Neuron (in vitro differentiated cells): ENCODE results near the gene RCAN3.
"Not testable (repeated sequence)": the region's sequence is repeated elsewhere in the genome, so short reads cannot be mapped to it uniquely, and the experiment has no call there.

ENCODE experiments used
- H2AFZ ChIP-seq: one replicate; pipeline ENCODE4 v1.6.1; 2013; ENCODE audit warnings: low read depth, mild to moderate bottlenecking, inconsistent platforms, low read length, moderate library complexity
- H3K27me3 ChIP-seq: one replicate; pipeline ENCODE4 v1.6.1; 2013; ENCODE audit warnings: low read length; ENCODE audit not compliant: insufficient read depth
- H3K36me3 ChIP-seq: one replicate; pipeline ENCODE4 v1.6.1; 2013; ENCODE audit warnings: low read length; ENCODE audit not compliant: insufficient read depth
- H3K4me1 ChIP-seq: one replicate; pipeline ENCODE4 v1.6.1; 2013; ENCODE audit warnings: low read length; ENCODE audit not compliant: insufficient read depth
- H3K4me3 ChIP-seq: 2 replicates; pipeline ENCODE4 v1.5.1; 2013; ENCODE audit warnings: mild to moderate bottlenecking, low read length, moderate library complexity
- H3K9me3 ChIP-seq: one replicate; pipeline ENCODE4 v1.6.1; 2013; ENCODE audit warnings: low read length

Gene RCAN3

GRCh38 chr1:24472527-24473251 lies 29.9 kb upstream of the RCAN3 start:
- H3K9me3 ChIP-seq = no peaks in the 10 kb centered on the region
- H3K4me1 ChIP-seq = peaks cover 8% of the 10 kb centered on the region
- H3K27me3 ChIP-seq = no peaks in the 10 kb centered on the region
- H3K36me3 ChIP-seq = no peaks in the 10 kb centered on the region
- H3K4me3 ChIP-seq = no peak overlapping the region
- H2AFZ ChIP-seq = no peak overlapping the region

GRCh38 chr1:24474193-24474592 lies 28.4 kb upstream of the RCAN3 start:
- Histone ChIP-seq H3K4me3 (no peak overlapping the region), H3K4me1 (no peaks in the 10 kb centered on the region), H3K36me3 (no peaks in the 10 kb centered on the region), H3K9me3 (no peaks in the 10 kb centered on the region), H3K27me3 (no peaks in the 10 kb centered on the region), H2AFZ (no peak overlapping the region)

GRCh38 chr1:24475700-24476099 lies 26.9 kb upstream of the RCAN3 start:
- H3K4me3 ChIP-seq = no peak overlapping the region

GRCh38 chr1:24476571-24476970 lies 26.1 kb upstream of the RCAN3 start:
- Histone ChIP-seq H2AFZ (no peak overlapping the region), H3K9me3 (no peaks in the 10 kb centered on the region), H3K4me3 (no peak overlapping the region), H3K4me1 (no peaks in the 10 kb centered on the region), H3K36me3 (no peaks in the 10 kb centered on the region), H3K27me3 (no peaks in the 10 kb centered on the region)

More at GRCh38 chr1:24475700-24476099, 26.9 kb upstream of the RCAN3 start:
- H3K36me3 ChIP-seq = no peaks in the 10 kb centered on the region
- no peak overlapping the region for H2AFZ ChIP-seq
- no peaks in the 10 kb centered on the region for H3K27me3 ChIP-seq
- H3K9me3 ChIP-seq = no peaks in the 10 kb centered on the region
- no peaks in the 10 kb centered on the region for H3K4me1 ChIP-seq

- H3K4me1 ChIP-seq = no peaks in the 10 kb centered on the region
- H3K9me3 ChIP-seq = no peaks in the 10 kb centered on the region
- H3K4me3 ChIP-seq = no peak overlapping the region
- no peaks in the 10 kb centered on the region for H3K27me3 ChIP-seq
- no peaks in the 10 kb centered on the region for H3K36me3 ChIP-seq
- no peak overlapping the region for H2AFZ ChIP-seq
Measured at GRCh38 chr1:24477309-24477708, 25.3 kb upstream of the RCAN3 start.

- no peaks in the 10 kb centered on the region for H3K27me3 ChIP-seq
Measured at GRCh38 chr1:24481101-24481500, 21.5 kb upstream of the RCAN3 start.

GRCh38 chr1:24481843-24482610 lies 20.6 kb upstream of the RCAN3 start:
- Histone ChIP-seq H3K36me3 (no peaks in the 10 kb centered on the region), H3K27me3 (no peaks in the 10 kb centered on the region), H2AFZ (no peak overlapping the region), H3K4me1 (no peaks in the 10 kb centered on the region), H3K9me3 (no peaks in the 10 kb centered on the region), H3K4me3 (no peak overlapping the region)

More at GRCh38 chr1:24481101-24481500, 21.5 kb upstream of the RCAN3 start:
- H3K4me3 ChIP-seq = no peak overlapping the region
- no peaks in the 10 kb centered on the region for H3K36me3 ChIP-seq
- no peak overlapping the region for H2AFZ ChIP-seq
- H3K9me3 ChIP-seq = no peaks in the 10 kb centered on the region
- no peaks in the 10 kb centered on the region for H3K4me1 ChIP-seq

- H3K36me3 ChIP-seq = no peaks in the 10 kb centered on the region
- no peak overlapping the region for H3K4me3 ChIP-seq
- H2AFZ ChIP-seq = no peak overlapping the region
- H3K27me3 ChIP-seq = no peaks in the 10 kb centered on the region
- H3K4me1 ChIP-seq = no peaks in the 10 kb centered on the region
- no peaks in the 10 kb centered on the region for H3K9me3 ChIP-seq
Measured at GRCh38 chr1:24483441-24483840, 19.2 kb upstream of the RCAN3 start.

GRCh38 chr1:24484199-24484598 lies 18.4 kb upstream of the RCAN3 start:
- H3K4me1 ChIP-seq = no peaks in the 10 kb centered on the region
- H3K9me3 ChIP-seq = no peaks in the 10 kb centered on the region
- no peak overlapping the region for H2AFZ ChIP-seq
- no peak overlapping the region for H3K4me3 ChIP-seq
- no peaks in the 10 kb centered on the region for H3K27me3 ChIP-seq
- no peaks in the 10 kb centered on the region for H3K36me3 ChIP-seq

GRCh38 chr1:24486331-24487065 lies 16.1 kb upstream of the RCAN3 start:
- H3K9me3 ChIP-seq = no peaks in the 10 kb centered on the region
- no peaks in the 10 kb centered on the region for H3K4me1 ChIP-seq
- no peak overlapping the region for H3K4me3 ChIP-seq
- no peak overlapping the region for H2AFZ ChIP-seq
- H3K27me3 ChIP-seq = no peaks in the 10 kb centered on the region
- no peaks in the 10 kb centered on the region for H3K36me3 ChIP-seq

- Histone ChIP-seq H3K4me3 (no peak overlapping the region), H3K36me3 (no peaks in the 10 kb centered on the region), H2AFZ (no peak overlapping the region), H3K27me3 (no peaks in the 10 kb centered on the region), H3K9me3 (no peaks in the 10 kb centered on the region), H3K4me1 (no peaks in the 10 kb centered on the region)
Measured at GRCh38 chr1:24487455-24487854, 15.2 kb upstream of the RCAN3 start.

- H3K4me1 ChIP-seq, H3K9me3 ChIP-seq, H2AFZ ChIP-seq, H3K4me3 ChIP-seq, H3K27me3 ChIP-seq, H3K36me3 ChIP-seq: not testable (repeated sequence)
Measured at GRCh38 chr1:24488159-24488558, 14.5 kb upstream of the RCAN3 start.

GRCh38 chr1:24489674-24490073 lies 13.0 kb upstream of the RCAN3 start:
- no peaks in the 10 kb centered on the region for H3K27me3 ChIP-seq

More at GRCh38 chr1:24489674-24490073, 13.0 kb upstream of the RCAN3 start:
- H3K9me3 ChIP-seq = no peaks in the 10 kb centered on the region
- H2AFZ ChIP-seq = no peak overlapping the region
- no peak overlapping the region for H3K4me3 ChIP-seq
- H3K4me1 ChIP-seq = no peaks in the 10 kb centered on the region
- H3K36me3 ChIP-seq = no peaks in the 10 kb centered on the region
